A549 (cell line): Measurements from ENCODE around the gene KIF3A. TPM values are rescaled to one million over a fixed set of nuclear protein-coding genes. Genes with fewer than 3 reads are reported as not detected.

ENCODE experiments used
- ATAC-seq, 2 experiments: fragments of 200-7000 bp in 1 of 2; fragments of >200 bp in 1 of 2; cut with Nextera tagmentation in 1 of 2; cut with Tn5 transposase in 1 of 2; 3 replicates each; pipeline versions ENCODE4 v1.8.0 to v1.9.1; 2018 to 2020; ENCODE audit warnings: mild to moderate bottlenecking in 1 of 2, moderate library complexity in 1 of 2
- CTCF ChIA-PET: fragments of 300-600 bp; sonication (Branson Sonifier 250); formaldehyde crosslinking; extraction: SDS; loops from one replicate; lab custom pipeline; 2021; ENCODE audit warnings: antibody characterized with exemption, inconsistent platforms; lab: Yijun Ruan, JAX
- POLR2A ChIA-PET: fragments of 350-600 bp; formaldehyde crosslinking; extraction: SDS; loops from one replicate; lab custom pipeline; 2021; ENCODE audit warnings: antibody characterized with exemption, inconsistent platforms; lab: Yijun Ruan, JAX
- DNase-seq, 2 experiments: peaks; one replicate each; pipeline versions ENCODE4 v3.0.0 to v3.0.0-alpha.2; 2011 to 2016; ENCODE audit warnings: low read depth in 1 of 2, low spot score in 1 of 2
- FAIRE-seq: peaks from 2 replicates; lab custom pipeline; 2011; peaks lifted over from hg19 to GRCh38; lab: Jason Lieb, UNC
- H3K27ac ChIP-seq, 2 experiments: fragments of >200 bp; sonication (Bioruptor Twin); formaldehyde crosslinking; 3 replicates each; pipeline ENCODE4 v1.5.1; 2016 to 2017
- H3K4me1 ChIP-seq: fragments of >200 bp; sonication (Bioruptor Twin); formaldehyde crosslinking; 3 replicates; pipeline ENCODE4 v1.6.1; 2016
- H3K4me2 ChIP-seq: fragments of >200 bp; sonication (Bioruptor Twin); formaldehyde crosslinking; 3 replicates; pipeline ENCODE4 v1.6.1; 2016
- H3K4me3 ChIP-seq: fragments of >200 bp; sonication (Bioruptor Twin); formaldehyde crosslinking; 3 replicates; pipeline ENCODE4 v1.5.1; 2016
- H3K9me3 ChIP-seq: fragments of >200 bp; sonication (Bioruptor Twin); formaldehyde crosslinking; 3 replicates; pipeline ENCODE4 v1.6.1; 2016
- CBX2 ChIP-seq: fragments of 200-600 bp; sonication (generic); IDR thresholded peaks from 2 replicates; pipeline ENCODE4 v1.6.1; 2016; ENCODE audit warnings: low read depth, mild to moderate bottlenecking, borderline replicate concordance
- CEBPB ChIP-seq, 2 experiments: fragments of >200 bp in 1 of 2; sonication (Bioruptor Twin) in 1 of 2; formaldehyde crosslinking in 1 of 2; IDR thresholded peaks; 2 replicates each; pipeline ENCODE4 v1.6.1; 2012 to 2016
- CHD2 ChIP-seq: fragments of 150-350 bp; IDR thresholded peaks from 2 replicates; pipeline ENCODE4 v1.6.1; 2014; ENCODE audit warnings: low read length; ENCODE audit not compliant: partially characterized antibody
- CHD4 ChIP-seq: fragments of 200-600 bp; sonication (generic); IDR thresholded peaks from 2 replicates; pipeline ENCODE4 v1.6.1; 2016; ENCODE audit warnings: antibody characterized with exemption, mild to moderate bottlenecking, borderline replicate concordance
- E2F6 ChIP-seq: IDR thresholded peaks from 2 replicates; pipeline ENCODE4 v1.6.1; 2012; ENCODE audit warnings: low read depth, borderline replicate concordance
- EP300 ChIP-seq, 2 experiments: fragments of >200 bp; sonication (Bioruptor Twin); formaldehyde crosslinking; IDR thresholded peaks; 2 replicates in 1 of 2; 3 replicates in 1 of 2; pipeline ENCODE4 v1.6.1; 2016 to 2017
- FOSB ChIP-seq: fragments of 250-450 bp; sonication (Bioruptor Pico); IDR thresholded peaks from 2 replicates; pipeline ENCODE4 v1.5.0; 2020; ENCODE audit warnings: mild to moderate bottlenecking, moderate library complexity
- FOXS1 ChIP-seq: fragments of 250-450 bp; sonication (Bioruptor Pico); IDR thresholded peaks from 2 replicates; pipeline ENCODE4 v1.5.0; 2020; ENCODE audit warnings: mild to moderate bottlenecking, moderate library complexity
- HEYL ChIP-seq: fragments of 250-450 bp; sonication (Bioruptor Pico); IDR thresholded peaks from 2 replicates; pipeline ENCODE4 v1.8.0; 2021; ENCODE audit warnings: mild to moderate bottlenecking, moderate library complexity
- HOXB5 ChIP-seq: fragments of 250-450 bp; sonication (Bioruptor Pico); IDR thresholded peaks from 2 replicates; pipeline ENCODE4 v1.5.0; 2020; ENCODE audit warnings: mild to moderate bottlenecking, moderate library complexity
- KDM1A ChIP-seq: fragments of 200-600 bp; sonication (generic); IDR thresholded peaks from 2 replicates; pipeline ENCODE4 v1.6.1; 2016; ENCODE audit warnings: low read depth, mild to moderate bottlenecking
- MAFK ChIP-seq: fragments of 450-650 bp; IDR thresholded peaks from 2 replicates; pipeline ENCODE4 v1.6.1; 2014; ENCODE audit not compliant: partially characterized antibody
- MYC ChIP-seq: IDR thresholded peaks from 2 replicates; pipeline ENCODE4 v1.6.1; 2012; ENCODE audit warnings: mild to moderate bottlenecking, inconsistent platforms, low read length, improper control_type of control experiment, borderline replicate concordance
- NFE2L2 ChIP-seq: fragments of 150-350 bp; conservative IDR thresholded peaks from 2 replicates; pipeline ENCODE4 v1.6.1; 2014; ENCODE audit warnings: low read length
- POLR2A ChIP-seq: IDR thresholded peaks from 2 replicates; pipeline ENCODE4 v1.6.1; 2012; ENCODE audit warnings: mild to moderate bottlenecking, low read length
- RCOR1 ChIP-seq: fragments of 150-350 bp; IDR thresholded peaks from 2 replicates; pipeline ENCODE4 v1.6.1; 2014; ENCODE audit warnings: antibody characterized with exemption, low read length, low read depth
- TP53 ChIP-seq: fragments of 250-450 bp; sonication (Bioruptor Pico); IDR thresholded peaks from 2 replicates; pipeline ENCODE4 v1.5.0; 2021; ENCODE audit warnings: mild to moderate bottlenecking, moderate library complexity
- ZC3H11A ChIP-seq: fragments of 450-650 bp; IDR thresholded peaks from 2 replicates; pipeline ENCODE4 v1.6.1; 2014; ENCODE audit warnings: antibody characterized with exemption, mild to moderate bottlenecking
- ZNF302 ChIP-seq: fragments of 250-450 bp; sonication (Bioruptor Pico); IDR thresholded peaks from 2 replicates; pipeline ENCODE4 v1.9.0; 2021; ENCODE audit warnings: inconsistent platforms, mild to moderate bottlenecking, moderate library complexity
- WGBS: methylation state at CpG from one replicate; pipeline ENCODE4 v1.1.6; 2017; ENCODE audit errors: missing lambda C conversion rate; 5-methylcytosine and 5-hydroxymethylcytosine counted together
- polyA plus RNA-seq, 4 experiments: library from polyadenylated mRNA; depleted of rRNA in 3 of 4; stranded (reverse); fragments of >200 nt; fragmentation: RNase III in 1 of 4; extraction: RNeasy Plus Mini Kit Qiagen cat#74134 plus additional on column Dnase treatment in 1 of 4; gene quantifications; 2 replicates in 3 of 4; 3 replicates in 1 of 4; pipeline ENCODE4 v1.2.3, GENCODE V29; 2011 to 2017

KIF3A gene
- polyA plus RNA-seq, 2 of the 4 experiments (the other 2 are of a cell fraction), result 12.8 to 20.5 TPM

- no peak for FAIRE-seq
- ATAC-seq, result no peak
- no peak for DNase-seq
- ChIA-PET POLR2A (no interaction called here), CTCF (interaction anchor here (0.8 kb wide), 1 partner anchor 26 kb away, joined by 3 read pairs; no protein-coding TSS in a partner anchor)
- Histone ChIP-seq H3K4me2 (no peak overlapping the region), H3K4me3 (no peak overlapping the region), H3K4me1 (no peaks in the 10 kb centered on the region), H3K27ac (no peak overlapping the region), H3K9me3 (no peaks in the 10 kb centered on the region)
- 87% methylated on average over 21 of the region's 21 CpGs for WGBS
- TF ChIP-seq RCOR1, result no peak
- TF ChIP-seq E2F6, result no peak
- TF ChIP-seq HEYL (CRISPR knock-in tag), result no peak
- TF ChIP-seq POLR2A, result no peak
- no peak for TF ChIP-seq CHD2
- TF ChIP-seq FOSB (CRISPR knock-in tag), result no peak
- TF ChIP-seq CEBPB (IDR thresholded peaks at IDR 0.05), result no peak
- TF ChIP-seq FOXS1 (CRISPR knock-in tag), result no peak
- no peak for TF ChIP-seq ZC3H11A
- TF ChIP-seq EP300 (IDR thresholded peaks at IDR 0.05), result no peak
- TF ChIP-seq KDM1A, result no peak
- no peak for TF ChIP-seq CHD4
- no peak for TF ChIP-seq MAFK
- no peak for TF ChIP-seq HOXB5 (CRISPR knock-in tag)
- TF ChIP-seq NFE2L2, result no peak
Measured at GRCh38 chr5:132665574-132666080, 71.7 kb downstream of the KIF3A start.

- H3K27ac ChIP-seq, result no peak overlapping the region
- no peak for ATAC-seq
- WGBS, result 81% methylated on average over 7 of the region's 9 CpGs
- FAIRE-seq, result no peak
- H3K4me3 ChIP-seq, result no peak overlapping the region
- no peak for TF ChIP-seq ZNF302 (CRISPR knock-in tag)
- no peak for TF ChIP-seq CHD2
- TF ChIP-seq ZC3H11A, result no peak
- TF ChIP-seq CBX2, result no peak
- no peak for TF ChIP-seq RCOR1
- ChIA-PET POLR2A (no interaction called here), CTCF (interaction anchor here (0.8 kb wide), 1 partner anchor 25 kb away, joined by 3 read pairs; no protein-coding TSS in a partner anchor)
- no peak for DNase-seq
- H3K4me2 ChIP-seq, result no peak overlapping the region
- no peaks in the 10 kb centered on the region for H3K4me1 ChIP-seq
- no peaks in the 10 kb centered on the region for H3K9me3 ChIP-seq
Measured at GRCh38 chr5:132664696-132665209, 72.6 kb downstream of the KIF3A start.

- H3K4me2 ChIP-seq, result no peak overlapping the region
- TF ChIP-seq TP53, result no peak
- no peak for TF ChIP-seq MYC
- TF ChIP-seq, all 56 proteins: peak for 0
- Histone ChIP-seq H3K27ac (no peak overlapping the region), H3K9me3 (no peaks in the 10 kb centered on the region), H3K4me1 (no peaks in the 10 kb centered on the region), H3K4me3 (no peak overlapping the region)
- DNase-seq (no peak), FAIRE-seq (no peak), ATAC-seq (no peak)
- POLR2A ChIA-PET, result no interaction called here
- 88% methylated on average over 13 of the region's 13 CpGs for WGBS
- CTCF ChIA-PET, result interaction anchor here (0.9 to 1.1 kb wide), 2 partner anchors 10 to 14 kb away, joined by 3 to 4 read pairs; no protein-coding TSS in a partner anchor
Measured at GRCh38 chr5:132663771-132664695, 73.3 kb downstream of the KIF3A start.
